ENCODE results near the gene MORN5.

- TF ChIP-seq CTCF (IDR thresholded peaks at IDR 0.05; ENCODE audit: low read depth, low read length): no peak
- no peak for TF ChIP-seq POLR2A (IDR thresholded peaks at IDR 0.05; ENCODE audit: extremely low read depth, insufficient read length)
- no peak for TF ChIP-seq MYC (IDR thresholded peaks at IDR 0.05; ENCODE audit: low read depth, low read length)
- TF ChIP-seq MAX (IDR thresholded peaks at IDR 0.05; ENCODE audit: low read depth, low read length): no peak
Observed at GRCh38 chr9:122155796-122156195, 3.9 kb upstream of the MORN5 start.
